GM12865 (cell line): ENCODE data around the gene KRT85.
"Not testable (repeated sequence)": the region's sequence is repeated elsewhere in the genome, so short reads cannot be mapped to it uniquely, and the experiment has no call there.

Experiments used
- DNase-seq: peaks from one replicate; pipeline ENCODE4 v3.0.0; 2010; ENCODE audit warnings: low read depth
- H3K4me3 ChIP-seq: 2 replicates; pipeline ENCODE4 v1.5.1; 2011; ENCODE audit warnings: mild to moderate bottlenecking, low read depth, low read length, control low read depth
- TF ChIP-seq, protein P1 (sequence below): IDR thresholded peaks from 2 replicates; pipeline ENCODE4 v1.5.1; 2011; ENCODE audit warnings: low read length, control low read depth, low read depth, inconsistent platforms; ENCODE audit not compliant: insufficient read depth; ENCODE audit errors: missing control alignments

KRT85 gene

GRCh38 chr12:52316290-52316689 is 51.0 kb downstream of the KRT85 start:
- no peak for DNase-seq
- TF ChIP-seq, protein P1, sequence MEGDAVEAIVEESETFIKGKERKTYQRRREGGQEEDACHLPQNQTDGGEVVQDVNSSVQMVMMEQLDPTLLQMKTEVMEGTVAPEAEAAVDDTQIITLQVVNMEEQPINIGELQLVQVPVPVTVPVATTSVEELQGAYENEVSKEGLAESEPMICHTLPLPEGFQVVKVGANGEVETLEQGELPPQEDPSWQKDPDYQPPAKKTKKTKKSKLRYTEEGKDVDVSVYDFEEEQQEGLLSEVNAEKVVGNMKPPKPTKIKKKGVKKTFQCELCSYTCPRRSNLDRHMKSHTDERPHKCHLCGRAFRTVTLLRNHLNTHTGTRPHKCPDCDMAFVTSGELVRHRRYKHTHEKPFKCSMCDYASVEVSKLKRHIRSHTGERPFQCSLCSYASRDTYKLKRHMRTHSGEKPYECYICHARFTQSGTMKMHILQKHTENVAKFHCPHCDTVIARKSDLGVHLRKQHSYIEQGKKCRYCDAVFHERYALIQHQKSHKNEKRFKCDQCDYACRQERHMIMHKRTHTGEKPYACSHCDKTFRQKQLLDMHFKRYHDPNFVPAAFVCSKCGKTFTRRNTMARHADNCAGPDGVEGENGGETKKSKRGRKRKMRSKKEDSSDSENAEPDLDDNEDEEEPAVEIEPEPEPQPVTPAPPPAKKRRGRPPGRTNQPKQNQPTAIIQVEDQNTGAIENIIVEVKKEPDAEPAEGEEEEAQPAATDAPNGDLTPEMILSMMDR = no peak

GRCh38 chr12:52315721-52316120 is 51.6 kb downstream of the KRT85 start:
- not testable (repeated sequence) for H3K4me3 ChIP-seq
- TF ChIP-seq, protein P1 = peak; percentile 47
- DNase-seq = peak; percentile 35

More at GRCh38 chr12:52316290-52316689, 51.0 kb downstream of the KRT85 start:
- no peak overlapping the region for H3K4me3 ChIP-seq

DNA sequence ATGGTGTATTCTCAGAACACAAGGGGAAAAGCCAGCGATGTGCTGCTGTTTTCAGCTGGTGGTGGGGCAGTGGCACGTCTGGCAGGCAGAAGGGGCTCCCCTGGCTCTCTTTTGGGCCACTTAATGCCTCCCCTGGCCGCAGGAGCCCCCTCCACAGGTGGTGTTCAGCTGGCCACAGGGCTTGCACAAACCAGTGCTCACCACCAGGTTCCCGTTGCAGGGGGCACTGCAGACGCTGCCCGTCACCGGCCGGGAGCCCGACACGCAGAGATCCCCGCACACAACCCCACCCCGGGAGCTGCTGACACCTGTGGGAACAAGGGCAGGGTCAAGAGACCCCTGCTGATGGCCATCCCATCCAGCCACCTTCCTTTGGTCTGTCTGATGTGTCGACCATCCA is 52.8 kb downstream of the KRT85 start:
- no peak overlapping the region for H3K4me3 ChIP-seq
- TF ChIP-seq, protein P1 = no peak
- no peak for DNase-seq

DNA sequence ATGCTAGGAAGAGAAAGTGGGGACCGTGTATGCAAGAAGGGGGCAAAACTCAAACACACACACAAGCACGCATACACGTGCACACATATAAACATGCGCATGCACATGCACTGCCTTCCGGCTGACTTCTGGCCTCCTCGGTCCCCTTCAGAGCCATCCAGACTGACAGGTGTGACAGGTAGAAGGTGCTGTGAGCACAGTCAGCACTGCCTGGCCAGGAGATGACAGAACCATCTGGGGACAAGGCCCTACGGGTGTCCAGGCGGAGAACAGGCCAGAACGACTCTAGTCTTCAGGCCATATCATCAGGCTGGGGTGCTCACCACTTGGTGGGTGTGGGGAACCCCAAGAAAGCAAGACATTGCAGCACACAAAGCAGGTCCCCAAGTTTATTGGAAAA is 53.4 kb downstream of the KRT85 start:
- DNase-seq = no peak
- TF ChIP-seq, protein P1 = no peak
- H3K4me3 ChIP-seq = no peak overlapping the region

DNA sequence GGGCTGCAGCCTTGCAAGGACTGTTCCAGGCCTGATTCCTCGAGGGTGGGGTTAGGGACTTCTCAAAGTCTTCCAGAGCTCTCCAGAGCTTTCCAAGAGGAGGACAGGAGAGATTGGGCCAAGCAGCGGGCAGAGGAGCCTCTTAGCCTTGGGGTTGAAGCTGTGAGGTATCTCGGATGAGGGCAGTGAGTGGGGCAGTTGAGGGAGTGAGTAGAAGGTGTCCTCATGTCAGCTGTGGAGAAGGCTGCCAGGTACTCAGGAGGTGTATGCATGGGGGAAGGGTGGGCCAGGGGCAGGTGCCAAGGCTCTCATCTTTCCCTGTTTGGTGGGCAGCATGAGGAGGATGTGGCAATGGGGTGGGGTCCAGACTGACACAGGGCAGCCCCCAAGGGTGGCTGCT is 53.8 kb downstream of the KRT85 start:
- no peak for DNase-seq
- no peak overlapping the region for H3K4me3 ChIP-seq
- TF ChIP-seq, protein P1 = no peak

DNA sequence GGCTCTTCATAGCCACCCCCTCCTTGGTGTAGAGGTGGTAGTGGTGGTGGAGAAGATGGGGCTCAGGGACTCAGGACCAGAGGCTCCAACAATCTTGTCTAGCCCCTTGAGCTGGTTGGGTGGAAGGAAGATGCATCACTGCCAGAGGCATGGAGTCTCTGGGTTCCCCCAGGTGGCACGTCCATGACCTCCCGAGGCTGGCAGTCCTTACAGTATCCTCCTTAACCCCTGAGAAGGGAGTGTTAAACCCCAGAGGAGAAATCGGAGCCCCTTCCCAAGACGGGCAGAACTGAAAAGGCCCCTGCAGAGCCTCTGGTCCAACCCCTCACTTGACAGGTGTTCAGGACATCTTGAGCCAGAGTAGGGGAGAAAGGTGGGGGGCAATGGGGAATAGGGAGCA is 55.2 kb downstream of the KRT85 start:
- TF ChIP-seq, protein P1 = no peak
- DNase-seq = no peak
- no peak overlapping the region for H3K4me3 ChIP-seq

- H3K4me3 ChIP-seq = no peak overlapping the region
- TF ChIP-seq, protein P1 = no peak
- no peak for DNase-seq
Measured at GRCh38 chr12:52311285-52311648, 56.0 kb downstream of the KRT85 start.
